CD4-positive, alpha-beta T cell treated with Interleukin-12 subunit alpha and Interleukin-12 subunit beta, for 1 hour (primary cell): ENCODE results near the gene PPP1R16B.
A peak's percentile ranks its signal among the peaks of the same experiment; 100 is the strongest.

Source experiments
- DNase-seq: peaks from one replicate; pipeline ENCODE4 v3.0.0-alpha.2; 2020

The PPP1R16B gene

DNA sequence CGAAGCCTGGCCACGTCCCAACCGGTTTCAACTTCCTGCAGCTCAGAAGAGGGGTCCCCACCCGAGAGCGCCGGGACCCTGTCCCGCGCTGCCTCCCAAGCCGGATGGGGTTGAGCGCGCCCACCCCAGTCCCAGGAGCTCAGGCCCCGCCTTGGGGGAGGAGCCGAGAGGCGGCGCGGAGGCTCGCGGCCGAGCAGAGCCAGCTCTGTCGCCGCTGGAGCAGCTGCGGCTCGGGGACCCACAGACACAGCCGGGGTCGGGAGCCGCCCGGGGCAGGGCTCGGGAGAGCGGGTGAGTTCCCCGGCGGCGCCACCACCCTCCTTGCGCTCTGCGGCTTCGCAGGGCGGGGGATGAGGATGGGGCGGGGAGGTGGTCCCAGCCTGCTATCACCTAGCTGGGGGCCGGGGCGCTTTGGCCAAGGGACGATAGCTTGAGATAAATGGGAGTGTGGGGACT lies at the start of gene PPP1R16B:
Gene PPP1R16B, plus strand, starts transcription at position 196 of the 456 bp plus-strand sequence. CDS start 30,229 bp downstream, outside the sequence.
- peak; percentile 83 for DNase-seq

DNA sequence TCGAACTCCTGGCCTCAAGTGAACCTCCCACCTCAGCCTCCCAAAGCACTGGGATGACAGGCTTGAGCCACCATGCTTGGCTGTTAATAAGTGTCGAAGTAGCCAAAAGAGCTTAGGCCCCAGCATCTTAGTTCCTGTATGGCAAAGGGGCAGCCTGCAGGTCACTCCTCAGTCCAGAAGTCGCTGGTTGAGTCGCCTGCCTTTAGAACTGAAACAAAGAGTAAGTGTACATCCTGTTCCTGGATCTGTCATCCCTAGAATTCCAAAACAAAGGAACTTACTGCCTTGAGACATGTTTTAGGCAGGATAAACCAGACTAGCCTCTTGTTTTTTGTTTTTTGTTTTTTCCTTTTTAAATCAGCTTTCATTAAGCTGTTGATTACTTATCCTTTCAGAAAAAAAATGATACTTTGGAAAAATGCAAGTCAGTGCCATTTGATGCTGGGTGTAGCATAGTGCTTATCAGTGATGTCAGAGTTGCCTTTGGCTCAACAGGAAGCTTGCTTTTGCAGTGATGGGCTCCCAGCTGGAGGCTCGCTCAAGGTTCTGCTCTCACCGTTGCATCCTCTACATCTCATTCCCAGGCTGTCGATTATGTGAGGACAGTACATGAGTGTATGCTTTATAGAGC lies 48.2 kb upstream of the PPP1R16B start:
- no peak for DNase-seq

DNA sequence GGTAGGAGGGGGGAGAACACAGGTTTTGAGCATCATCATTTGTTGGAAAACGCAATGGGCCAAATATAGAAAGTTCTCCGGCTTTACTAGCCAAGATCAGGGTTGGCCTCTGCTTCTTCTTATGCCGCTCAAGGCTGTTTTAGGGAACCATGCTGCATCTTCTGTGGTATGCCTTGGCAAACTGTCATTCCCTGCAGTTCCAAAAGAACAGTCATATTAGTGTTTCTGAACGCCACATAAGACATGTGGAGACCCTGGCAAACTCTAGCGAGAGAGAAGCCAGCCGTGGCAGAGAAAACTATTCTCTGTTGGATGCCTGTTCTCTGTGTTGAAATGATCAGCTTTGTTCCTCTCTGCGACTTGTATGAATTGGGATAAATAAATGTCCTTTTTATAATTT lies 46.4 kb upstream of the PPP1R16B start:
- DNase-seq, result no peak

DNA sequence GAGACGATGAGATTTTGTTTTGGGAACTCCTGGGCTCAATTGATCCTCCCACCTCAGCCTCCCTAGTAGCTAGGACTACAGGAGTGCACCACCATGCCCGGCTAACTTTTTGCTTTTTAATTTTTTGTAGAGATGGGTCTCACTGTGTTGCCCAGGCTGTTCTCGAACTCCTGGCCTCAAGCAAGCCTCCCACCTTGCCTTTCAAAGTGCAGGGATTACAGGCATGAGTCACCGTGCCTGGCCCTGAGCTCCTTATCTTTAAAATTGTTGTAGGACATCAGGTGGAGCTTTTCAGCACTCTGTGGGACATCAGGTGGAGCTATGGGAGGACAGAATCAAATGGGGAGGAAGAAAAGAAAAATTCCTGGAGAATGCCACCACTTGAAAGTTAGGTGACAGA lies 44.5 kb upstream of the PPP1R16B start:
- DNase-seq, result no peak

DNA sequence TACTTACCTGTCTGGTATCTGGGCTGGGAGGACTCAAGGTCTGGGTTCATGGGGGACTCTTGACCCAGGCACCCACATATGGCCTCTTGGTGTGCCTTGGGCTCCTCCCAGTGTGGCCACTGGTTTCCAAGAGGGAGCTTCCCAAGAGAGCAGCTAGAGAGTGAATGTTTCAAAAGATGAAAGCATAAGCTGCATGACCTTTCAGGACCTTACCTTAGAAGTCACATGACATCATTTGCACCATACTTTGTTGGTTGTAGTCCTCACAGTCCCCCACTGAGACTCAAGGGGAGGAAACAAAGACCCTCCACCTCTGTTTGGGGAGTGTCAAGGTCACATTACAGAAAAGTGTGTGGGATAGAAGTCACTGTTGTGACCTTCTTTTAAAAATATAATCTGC lies 43.3 kb upstream of the PPP1R16B start:
- no peak for DNase-seq

DNA sequence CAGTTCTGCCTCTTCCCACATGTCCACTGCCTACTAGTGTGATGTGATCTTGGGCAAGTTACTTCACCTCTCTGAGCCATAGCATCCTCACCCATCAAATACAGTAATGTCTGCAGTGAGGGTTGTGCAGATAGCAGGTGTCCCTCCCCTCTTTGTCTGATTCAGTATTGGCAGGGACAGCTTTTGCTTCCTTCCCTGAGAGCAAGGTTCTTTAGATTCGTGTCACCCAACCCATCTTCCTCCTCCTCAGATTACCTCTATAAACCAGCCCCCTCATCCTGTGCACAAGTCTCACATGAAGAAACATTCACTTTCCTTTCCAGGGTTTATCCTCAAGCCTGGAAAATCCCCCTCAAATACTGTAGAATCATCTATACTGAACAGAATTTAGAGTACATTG lies 41.9 kb upstream of the PPP1R16B start:
- DNase-seq, result no peak

DNA sequence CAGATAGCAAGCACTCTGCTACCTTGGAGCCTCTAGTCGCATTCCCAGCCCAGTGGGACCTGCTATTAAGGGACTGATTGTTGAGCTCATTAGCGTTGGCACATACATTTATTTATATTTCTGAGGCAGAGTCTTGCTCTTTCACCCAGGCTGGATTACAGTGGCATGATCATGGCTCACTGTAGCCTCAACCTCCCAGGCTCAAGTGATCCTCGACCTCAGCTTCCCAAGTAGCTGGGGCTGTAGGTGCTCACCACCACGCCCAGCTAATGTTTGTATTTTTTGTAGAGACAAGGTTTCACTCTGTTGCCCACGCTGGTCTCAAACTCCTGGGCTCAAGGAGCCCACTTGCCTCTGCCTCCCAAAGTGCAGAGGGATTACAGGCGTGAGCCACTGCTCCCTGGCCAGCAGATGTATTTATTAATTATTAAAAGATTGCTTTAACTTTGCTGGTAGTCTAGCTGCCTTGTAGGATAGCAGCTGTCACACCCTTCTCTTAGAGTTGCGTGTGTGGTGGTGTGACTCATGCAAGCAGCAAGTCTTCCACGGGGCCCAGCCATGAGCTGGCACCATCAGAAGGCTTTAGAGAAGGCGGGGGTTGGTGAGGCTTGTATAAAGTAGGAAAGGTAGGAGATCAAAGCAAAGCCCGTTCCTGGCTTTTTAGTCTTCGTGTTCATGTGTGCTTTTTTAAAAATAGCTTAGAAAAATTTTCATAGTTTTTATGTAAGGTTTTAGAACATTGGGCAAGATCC lies 40.8 kb upstream of the PPP1R16B start:
- no peak for DNase-seq

DNA sequence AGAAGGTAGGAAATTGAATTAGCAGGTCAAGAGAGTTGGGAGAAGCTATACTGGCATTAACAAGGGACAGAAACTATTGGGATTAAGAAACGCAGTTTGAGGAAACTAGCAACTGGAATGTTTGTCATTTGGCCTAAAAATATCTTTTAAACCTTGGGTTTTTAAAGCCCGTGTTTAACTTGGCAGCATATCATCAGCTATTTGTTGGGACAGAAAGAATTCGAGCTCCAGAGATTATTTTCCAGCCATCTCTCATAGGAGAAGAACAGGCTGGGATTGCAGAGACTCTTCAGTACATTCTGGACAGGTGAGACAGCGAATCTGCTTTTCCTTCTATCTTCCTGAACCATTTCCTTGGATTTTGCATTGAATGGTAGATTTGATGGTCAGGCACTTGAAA lies 39.4 kb upstream of the PPP1R16B start:
- no peak for DNase-seq

DNA sequence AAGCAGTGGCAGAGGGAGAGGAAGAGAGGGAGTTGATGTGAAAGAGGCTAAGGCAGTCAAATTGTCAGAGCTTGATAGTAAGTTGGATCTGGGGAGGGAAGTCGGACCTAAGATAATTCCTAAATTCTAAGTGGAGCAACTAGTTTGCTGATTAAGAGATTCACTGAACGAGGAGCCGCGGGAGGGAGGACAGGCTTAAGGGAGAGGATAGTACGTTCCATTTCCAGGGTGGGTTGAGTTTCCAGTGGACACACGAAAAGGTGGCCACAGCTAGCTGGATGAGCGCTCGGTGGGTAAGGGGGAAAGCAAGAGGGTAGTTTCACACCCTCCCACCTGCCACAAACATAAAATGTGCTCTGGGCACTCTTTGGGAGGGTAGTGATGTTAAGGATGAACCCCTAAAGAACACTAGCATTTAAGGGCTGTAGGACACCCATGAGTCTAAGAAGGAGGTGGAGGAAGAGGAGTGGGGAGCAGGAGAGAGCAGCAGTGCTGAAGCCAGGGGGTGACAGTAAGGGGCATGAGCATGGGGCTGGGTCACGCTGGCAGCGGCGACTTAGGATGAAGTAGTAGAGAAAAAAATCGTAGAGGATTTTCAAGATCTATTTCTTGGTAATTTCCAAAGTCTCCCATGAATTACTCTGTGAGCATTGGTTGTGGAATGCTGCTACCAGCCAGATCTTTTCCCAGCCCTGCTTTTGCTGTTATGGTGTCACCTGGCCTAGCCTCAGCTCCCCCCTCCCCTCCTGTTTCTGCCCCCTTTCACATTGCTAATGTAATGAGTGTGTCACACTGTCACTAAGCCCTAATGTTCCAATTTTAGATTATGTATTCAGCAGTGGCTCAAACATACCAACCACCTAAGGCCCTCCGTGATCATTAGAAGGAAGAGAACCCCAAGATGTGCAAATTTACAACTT lies 35.9 kb upstream of the PPP1R16B start:
- no peak for DNase-seq

DNA sequence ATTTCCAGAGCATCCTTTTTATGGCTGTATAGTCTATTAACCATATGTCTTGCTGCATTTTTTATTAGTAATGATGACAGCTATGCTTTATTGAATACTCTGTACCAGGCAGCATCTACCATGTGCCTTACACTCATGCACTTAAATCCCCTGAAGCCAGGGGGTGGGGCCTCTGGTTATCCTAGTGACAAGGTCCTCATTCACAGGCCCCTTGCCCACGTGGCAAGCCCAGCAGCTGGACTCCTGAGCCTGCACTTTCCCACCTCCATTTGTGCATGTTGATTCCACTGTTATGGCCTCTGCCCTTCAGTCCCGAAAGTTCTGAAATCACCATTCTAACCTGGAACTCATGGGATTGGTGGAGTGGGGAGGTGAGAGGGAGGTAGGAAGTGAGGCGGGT lies 35.0 kb upstream of the PPP1R16B start:
- DNase-seq, result no peak

DNA sequence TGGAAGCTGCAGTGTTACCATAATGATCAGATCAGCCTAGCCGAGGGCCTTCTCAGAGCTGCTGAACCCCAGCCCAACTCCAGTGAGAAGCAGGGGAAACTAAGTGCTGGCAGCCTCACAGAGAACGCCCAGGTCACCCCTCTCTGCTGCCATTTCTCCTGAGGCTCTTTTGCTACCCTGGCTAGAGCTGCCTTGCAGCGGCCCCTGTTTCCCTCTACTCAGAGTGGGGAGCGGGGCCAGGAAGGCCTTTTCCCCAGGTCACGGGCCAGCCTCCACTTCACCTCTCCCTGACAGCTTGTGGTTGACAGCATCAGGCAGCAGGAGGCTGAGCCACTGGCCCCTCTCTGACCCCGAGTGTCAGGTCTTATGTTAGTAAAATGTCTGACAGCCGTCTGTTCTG lies 34.5 kb upstream of the PPP1R16B start:
- no peak for DNase-seq

DNA sequence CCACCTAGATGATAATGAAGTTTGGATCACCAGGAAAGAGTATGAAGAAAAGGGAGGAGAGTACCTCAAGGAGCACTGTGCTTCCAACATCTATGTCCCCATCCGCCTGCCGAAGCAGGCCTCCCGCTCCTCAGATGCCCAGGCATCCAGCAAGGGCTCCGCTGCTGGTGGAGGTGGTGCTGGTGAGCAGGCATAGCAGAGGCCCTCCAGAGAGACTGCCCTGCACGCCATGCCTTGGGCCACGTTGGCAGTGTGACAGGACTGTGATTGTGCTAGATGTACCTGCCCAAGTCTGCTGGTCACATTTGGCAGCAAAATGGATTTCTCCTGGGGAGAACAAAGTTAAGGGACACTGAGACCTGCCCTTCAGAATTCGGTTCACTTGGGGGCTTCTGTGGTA lies 33.9 kb upstream of the PPP1R16B start:
- DNase-seq, result no peak

DNA sequence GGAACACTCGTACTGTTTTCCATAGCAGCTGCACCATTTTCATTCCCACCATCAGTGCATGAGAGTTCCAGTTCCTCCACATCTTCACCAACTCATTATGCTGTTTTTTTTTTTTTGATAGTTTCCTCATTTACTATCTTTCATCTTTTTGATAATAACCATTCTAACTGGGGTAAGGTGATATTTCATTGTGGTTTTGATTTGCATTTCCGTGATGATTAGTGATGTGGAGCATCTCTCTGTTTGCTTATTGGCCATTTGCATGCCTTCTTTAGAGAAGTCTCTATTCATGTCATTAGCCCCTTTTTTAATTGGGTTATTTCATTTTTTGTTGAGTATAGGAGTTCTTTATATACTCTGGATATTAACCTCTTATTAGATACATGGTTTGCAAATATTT lies 31.3 kb upstream of the PPP1R16B start:
- DNase-seq, result no peak

DNA sequence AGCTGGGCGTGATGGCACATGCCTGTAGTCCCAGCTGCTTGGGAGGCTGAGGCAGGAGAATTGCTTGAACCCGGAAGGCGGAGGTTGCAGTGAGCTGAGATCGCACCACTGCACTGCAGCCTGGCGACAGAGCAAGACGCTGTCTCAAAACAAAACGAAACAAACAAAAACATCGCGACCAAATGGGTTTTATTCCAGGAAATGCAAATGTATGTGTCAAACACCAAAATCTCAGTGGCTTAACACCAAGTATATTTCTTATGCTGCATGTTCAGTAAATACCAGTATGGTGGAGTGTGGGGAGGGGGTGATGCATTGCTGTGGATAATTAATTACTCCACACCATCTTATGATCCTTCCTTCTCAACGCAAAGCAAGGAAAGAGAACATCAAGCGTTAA lies 29.1 kb upstream of the PPP1R16B start:
- DNase-seq, result peak; percentile 33

DNA sequence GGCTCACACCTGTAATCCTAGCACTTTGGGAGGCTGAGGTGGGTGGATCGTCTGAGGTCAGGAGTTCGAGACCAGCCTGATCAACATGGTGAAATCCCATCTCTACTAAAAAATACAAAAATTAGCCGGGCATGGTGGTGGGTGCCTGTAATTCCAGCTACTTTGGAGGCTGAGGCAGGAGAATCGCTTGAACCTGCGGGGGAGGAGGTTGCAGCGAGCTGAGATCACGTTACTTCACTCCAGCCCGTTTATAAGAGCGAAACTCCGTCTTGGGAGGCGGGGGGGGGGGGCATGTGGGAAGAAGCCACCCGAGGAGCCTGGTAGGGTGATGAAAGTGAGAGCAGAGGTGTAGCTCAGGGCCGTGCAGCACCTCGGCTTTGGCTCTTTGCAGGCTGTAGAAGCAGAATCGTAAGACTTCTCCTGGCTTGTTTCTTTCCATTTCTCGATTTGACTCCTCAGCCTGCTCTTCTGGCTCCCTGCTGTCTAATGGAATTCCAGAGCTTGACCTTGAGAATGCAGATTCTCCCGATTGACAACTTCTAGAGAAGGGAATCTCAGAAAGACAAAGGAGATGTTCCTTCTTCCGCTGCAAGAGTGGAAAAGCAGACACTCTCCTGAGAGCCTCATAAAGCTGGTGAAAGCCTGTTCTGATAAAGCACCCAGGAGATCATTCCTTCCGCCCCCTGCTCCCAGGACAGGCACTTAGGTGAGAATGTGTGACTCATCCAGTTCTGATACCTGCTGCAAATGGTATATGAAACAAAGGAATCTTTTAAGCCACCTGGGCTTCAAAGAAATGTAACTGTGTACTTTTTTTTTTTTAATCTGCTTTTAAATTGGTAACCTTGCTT lies 26.0 kb upstream of the PPP1R16B start:
- no peak for DNase-seq

DNA sequence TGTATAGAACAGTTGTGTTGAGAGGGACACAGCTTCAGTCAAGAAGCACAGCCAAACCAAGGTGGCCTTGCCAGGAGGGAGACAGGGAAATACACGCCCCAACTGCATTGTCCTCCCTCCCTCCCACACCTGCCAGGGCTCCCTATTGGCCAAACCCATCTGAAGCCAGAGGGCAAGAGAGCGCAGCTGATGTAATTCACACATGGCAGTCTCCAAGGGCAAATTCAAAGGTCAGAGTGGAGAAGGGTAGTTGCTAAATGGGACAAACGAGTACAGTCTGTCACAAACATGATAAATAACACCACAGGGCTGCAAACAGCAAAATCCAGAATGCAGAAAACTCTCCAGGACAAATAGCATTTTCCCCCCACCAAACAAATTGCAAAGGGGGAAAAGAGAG lies 23.2 kb upstream of the PPP1R16B start:
- DNase-seq, result no peak

DNA sequence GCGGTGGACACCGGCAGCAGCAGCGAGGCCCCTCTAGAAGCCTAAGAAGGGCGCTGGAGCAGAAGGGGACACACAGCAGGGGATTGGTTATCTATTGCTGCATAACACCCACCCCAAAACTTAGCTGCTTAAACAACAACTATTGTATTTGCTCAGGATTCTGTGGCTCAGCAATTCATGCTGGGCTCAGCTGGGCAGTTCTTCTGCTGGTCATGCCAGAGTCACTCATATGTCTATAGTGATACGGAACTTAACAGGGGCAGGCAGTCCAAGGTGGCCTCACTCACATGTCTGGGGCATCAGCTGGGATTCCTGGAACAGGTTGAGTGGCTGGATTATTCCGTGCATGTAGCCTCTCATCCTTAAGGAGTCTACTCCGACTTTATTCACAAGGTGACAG lies 17.6 kb upstream of the PPP1R16B start:
- no peak for DNase-seq

DNA sequence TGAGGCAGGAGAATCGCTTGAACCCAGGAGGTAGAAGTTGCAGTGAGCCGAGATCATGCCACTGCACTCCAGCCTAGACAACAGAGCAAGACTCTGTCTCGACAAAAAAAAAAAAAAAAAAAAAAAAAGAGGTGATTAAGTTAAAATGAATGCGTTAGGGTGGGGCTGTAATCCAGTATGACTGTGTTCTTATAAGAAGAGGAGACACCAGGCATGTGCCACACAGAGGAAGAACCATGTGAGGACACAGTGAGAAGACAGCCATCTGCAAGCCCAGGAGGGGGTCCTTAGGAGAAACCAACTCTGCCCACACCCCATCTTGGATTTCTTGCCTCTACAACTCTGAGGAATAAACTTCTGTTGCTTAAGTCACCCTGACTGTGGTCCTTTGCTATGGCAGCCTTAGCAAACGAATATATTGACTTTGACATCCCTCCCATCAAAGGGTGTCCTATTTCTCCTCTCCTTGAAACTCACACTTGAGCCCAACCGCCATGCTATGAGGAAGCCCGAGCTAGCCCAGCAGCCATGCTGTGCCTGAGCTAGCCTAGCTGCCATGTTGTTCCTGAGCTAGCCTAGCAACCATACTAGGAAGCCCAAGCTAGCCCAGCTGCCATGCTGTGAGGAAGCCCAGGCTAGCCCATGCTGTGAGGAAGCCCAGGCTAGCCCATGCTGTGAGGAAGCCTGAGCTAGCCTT lies 15.8 kb upstream of the PPP1R16B start:
- DNase-seq, result no peak

DNA sequence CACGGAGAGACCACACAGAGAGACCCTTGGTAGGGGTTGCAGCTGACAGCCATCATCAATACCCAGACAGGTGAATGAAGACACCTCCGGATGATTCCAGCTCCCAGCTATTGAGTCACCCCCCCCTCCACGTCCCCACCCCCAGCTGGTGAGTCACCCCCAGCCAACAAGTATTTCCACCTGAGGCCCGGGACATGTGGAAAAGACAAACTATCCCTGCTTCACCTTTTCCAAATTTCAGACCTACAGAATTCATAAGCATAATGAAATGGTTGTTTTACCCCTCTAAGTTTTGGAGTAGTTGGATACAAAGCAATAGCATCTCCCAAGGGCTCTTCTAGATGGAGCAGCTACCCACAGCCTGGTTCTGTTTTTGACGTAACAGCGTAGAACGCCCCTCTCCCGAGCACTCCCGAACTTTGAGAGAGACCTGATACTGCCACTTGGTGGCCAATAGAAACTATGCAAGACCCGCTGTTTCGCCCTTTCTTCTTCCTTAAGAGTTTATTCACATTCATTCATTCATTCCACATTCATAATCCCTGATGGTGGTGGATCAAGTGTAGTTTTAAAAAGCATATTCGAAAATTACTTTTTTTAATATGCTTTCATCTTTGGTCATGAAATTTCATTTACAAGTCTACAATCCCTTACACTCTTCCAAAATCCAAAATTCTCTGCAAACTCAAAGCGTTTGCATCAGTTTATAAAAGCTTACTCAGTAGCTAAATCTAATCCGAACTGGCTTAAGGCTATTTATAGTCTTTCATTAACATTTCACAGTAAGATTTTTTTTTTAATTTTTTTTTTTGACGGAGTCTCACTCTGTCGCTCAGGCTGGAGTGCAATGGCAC lies 15.1 kb upstream of the PPP1R16B start:
- DNase-seq, result peak; percentile 61

DNA sequence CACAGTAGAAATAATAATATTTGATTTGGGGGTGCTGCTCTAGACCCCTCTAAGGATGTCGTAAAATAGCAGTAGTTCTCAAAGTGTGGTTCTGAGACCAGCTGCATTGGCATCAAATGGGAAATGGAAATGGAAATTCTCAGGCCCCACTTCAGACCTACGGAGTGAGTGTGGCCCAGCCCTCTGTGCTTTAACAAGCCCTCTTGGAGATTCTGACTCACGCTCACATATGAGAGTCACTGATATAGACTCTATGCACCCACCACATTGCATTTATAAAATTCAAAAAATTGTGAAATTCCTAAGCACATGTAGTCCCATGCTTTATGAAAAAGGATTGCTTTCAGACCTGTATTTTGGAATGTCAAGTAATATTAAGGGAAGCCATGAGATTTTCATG lies 14.2 kb upstream of the PPP1R16B start:
- DNase-seq, result no peak

DNA sequence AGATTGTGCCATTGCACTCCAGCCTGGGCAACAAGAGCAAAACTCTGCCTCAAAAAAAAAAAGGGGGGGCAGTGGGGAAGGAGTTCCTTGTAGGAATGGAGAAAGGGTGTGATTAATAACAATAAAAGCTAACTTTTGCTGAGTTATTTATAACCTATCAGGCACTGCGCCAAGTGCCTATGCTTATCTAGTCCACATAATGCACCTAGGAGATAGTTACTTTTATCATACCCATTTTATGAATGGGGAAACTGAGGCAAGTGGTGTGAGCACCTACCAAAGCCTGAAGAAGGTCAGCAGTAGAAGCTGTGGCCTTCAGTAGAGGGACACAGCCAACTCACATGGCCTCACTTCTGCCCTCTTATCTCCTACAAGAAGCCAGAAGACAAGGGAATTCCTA lies 13.6 kb upstream of the PPP1R16B start:
- DNase-seq, result no peak
